ENCODE results near the gene AOC2.
"Not testable (repeated sequence)": the region's sequence is repeated elsewhere in the genome, so short reads cannot be mapped to it uniquely, and the experiment has no call there.

Gene AOC2

DNA sequence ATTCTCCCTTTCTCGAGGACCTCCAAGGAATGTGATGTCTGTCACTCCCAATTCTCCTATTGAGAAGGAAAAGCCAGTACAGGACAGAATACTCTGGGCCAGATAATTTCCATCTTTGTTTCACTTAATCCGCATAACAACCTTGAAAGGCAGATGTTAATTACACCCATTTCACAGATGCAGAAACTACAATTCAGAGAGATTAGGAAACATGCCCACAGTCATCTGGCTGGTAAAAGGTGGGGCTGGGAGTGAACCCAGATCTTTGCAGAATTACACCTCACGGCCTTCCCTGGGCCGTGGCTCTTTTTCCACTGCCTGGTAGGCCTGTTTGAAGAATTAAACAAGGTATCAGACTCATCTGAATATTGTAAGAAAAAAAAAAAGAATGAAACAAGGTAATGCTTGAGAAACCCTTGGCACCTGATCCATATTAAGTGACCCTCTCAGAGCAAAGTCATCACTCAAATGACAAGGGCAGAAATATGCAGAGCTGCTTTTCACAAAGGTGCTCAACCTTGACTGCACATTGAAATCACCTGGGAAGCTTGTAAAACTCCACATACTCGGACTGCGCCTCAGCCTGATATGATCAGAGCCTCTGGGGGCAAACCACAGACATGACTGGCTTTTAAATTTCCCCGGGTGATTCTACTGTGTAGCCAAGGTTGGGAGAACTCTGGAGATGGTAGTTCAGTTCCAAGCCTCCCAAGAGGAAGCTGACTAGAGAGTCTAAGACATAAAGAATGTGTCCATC, 39.6 kb downstream of the AOC2 start:
- DNase-seq = no peak

- not testable (repeated sequence) for DNase-seq
Observed at GRCh38 chr17:42885806-42886205, 41.4 kb downstream of the AOC2 start.

DNA sequence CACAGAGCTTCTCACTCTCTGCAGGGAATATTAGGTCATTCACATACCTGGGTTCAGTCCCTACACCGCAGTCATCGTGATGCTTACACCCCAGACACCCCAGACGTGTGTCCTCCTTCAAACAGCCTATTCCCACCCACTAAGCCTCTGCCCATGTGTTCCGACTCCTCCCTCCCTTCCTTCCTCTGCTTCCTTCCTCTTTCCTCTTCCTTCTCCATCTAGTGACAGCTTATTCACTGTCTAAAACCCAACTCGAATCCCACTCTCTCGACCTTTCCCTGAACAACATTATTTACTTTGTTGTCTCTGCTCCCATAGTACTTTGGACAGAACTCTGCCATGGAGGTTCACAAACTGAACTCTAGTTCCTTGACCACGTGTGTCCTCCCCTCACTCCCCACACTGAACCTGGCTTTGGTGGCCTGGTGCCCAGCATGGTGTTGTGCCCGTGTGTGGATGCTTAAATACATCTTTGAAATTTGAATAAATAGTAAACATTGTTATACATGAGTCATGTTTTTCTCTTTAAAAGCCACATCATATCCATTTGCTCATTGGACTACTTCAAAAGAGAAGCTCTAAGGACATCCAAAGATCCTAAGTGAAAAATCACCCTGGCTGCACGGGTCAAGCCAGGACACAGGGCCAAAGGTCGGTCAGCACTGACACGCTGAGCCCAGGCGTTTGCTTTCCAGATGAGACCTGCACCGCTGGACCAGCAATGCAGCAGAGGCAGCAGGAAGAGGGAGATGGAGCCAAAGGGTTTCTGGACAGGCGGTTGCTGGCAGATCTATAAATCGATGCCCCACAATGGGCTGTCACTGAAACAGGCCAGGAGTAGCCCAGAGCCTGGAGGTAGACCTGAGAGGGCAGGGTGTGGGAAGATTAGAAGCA, 42.1 kb downstream of the AOC2 start:
- no peak for DNase-seq

GRCh38 chr17:42889809-42890208, 45.4 kb downstream of the AOC2 start:
- no peak for DNase-seq

DNA sequence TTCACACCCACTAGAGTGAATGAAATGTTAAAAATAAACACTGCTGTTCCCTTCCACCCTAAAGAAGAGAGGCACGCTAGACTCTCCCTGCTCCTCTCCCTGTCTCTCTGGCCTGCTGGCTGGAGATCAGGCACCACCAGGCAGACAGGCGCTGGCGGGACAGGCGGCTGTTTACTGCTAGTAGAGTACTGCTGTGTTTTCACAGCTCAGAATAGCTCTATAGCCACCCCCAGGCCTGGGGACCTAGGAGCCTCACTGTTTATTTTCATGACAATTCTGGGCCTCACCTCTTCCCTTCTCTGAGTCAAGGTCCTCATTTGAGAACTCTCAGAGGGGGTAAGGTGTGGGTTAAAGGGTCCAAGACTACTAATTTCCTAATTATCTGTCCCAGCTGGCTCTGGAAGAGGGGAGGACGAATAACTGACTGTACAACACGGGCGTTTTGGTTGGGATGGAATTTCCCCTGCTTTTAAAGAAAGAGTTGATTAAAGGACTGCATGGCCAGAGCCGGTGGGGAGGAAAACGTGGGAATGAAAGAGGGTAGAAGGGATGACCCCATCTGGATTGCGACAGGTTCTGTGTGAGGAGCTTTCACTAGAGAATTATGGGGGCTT, 47.3 kb downstream of the AOC2 start:
- DNase-seq = no peak

DNA sequence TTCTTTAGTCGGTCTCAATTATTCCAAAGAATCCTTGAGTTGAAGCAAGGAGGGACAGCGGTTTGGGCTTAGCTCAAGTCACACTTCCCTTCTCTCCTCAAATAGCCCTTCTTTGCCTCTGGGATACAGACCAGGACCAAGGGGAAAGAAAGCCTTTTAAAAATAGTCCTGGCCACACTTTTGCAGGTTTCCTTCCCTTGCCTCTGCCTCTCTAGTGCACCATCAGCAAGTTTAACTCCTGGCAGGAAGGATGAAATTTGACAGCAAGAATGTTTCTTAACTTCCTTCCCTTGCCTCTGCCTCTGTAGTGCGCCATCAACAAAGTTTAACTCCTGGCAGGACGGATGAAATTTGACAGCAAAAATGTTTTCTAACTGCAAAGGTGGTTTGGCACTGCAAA, 49.0 kb downstream of the AOC2 start:
- DNase-seq = no peak

DNA sequence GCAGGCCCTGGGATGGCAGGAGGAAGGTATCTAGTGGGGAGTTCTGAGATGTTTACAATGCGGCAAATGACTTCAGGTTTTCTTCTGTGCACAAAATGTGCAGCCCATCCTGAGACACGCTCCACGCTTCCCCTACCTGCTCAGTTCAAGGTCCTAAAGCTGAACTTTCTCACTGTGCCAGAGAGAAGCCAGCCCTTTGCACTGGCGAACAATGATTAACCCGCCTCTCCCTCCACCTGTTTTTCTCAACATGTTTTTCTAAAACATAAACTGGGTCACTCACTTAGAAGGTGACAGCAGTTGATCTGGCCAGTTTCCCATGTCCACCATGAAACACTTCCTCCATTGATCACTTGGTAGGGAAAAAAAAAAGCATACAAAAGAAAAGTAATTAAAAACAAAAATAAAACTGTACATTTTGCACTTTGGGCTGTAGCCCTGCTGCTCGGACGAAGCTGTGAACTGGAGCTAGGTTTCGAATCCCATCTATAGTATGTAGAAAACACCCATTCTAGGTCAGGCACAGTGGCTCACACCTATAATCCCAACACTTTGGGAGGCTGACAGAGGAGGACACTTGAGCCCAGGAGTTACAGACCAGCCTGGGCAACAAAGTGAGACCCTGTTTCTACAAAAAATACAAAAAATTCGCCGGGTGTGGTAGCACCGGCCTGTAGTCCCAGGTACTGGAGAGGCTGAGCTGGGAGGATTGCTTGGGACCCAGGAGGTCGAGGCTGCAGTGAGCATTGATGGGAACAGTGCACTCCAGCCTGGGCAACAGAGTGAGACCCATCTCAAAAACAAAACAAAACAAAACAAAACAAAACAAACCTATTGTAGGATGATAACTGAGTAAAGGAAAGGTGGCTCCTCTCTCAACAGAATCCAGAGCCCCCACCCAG, 50.2 kb downstream of the AOC2 start:
- DNase-seq = no peak

DNA sequence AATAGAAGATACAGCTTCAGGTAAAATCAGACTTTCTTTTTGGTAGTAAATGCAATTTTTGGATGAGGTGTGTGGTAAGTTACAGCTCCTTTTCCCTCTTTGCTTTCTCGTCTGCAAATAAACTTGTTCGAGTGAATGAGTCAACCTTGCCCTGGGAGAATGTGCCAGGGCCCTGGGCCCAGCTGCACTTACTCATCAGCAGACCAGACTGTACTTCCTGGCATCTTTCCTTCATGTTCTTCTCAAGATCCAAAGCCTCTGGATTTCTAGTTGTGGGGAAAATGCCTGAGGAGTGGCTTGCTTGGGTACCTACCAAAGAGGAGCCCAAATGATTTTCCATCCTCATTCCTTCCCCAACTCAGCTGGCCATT, 50.8 kb downstream of the AOC2 start:
- no peak for DNase-seq

- no peak for DNase-seq
Observed at GRCh38 chr17:42898147-42898811, 53.9 kb downstream of the AOC2 start.

GRCh38 chr17:42899981-42900380, 55.6 kb downstream of the AOC2 start:
- DNase-seq = not testable (repeated sequence)
